KMS-11 (cell line): ENCODE results near the gene TRIM4.

ENCODE experiments used
- H2AFZ ChIP-seq: fragments of 200-600 bp; sonication (generic); 2 replicates; pipeline ENCODE4 v1.6.1; 2016; ENCODE audit warnings: antibody characterized with exemption, mixed run types, low read depth
- H3K27ac ChIP-seq: fragments of 200-600 bp; sonication (generic); 2 replicates; pipeline ENCODE4 v1.6.1; 2016; ENCODE audit warnings: mild to moderate bottlenecking, mixed run types
- H3K27me3 ChIP-seq: fragments of 200-600 bp; sonication (generic); 2 replicates; pipeline ENCODE4 v1.6.1; 2017; ENCODE audit warnings: mild to moderate bottlenecking, low read depth, mixed run types, moderate library complexity; ENCODE audit not compliant: insufficient read depth
- H3K36me3 ChIP-seq: fragments of 200-600 bp; sonication (generic); 2 replicates; pipeline ENCODE4 v1.6.1; 2017; ENCODE audit warnings: mild to moderate bottlenecking, mixed run types; ENCODE audit not compliant: insufficient read depth
- H3K4me1 ChIP-seq: fragments of 200-600 bp; sonication (generic); 2 replicates; pipeline ENCODE4 v1.6.1; 2016; ENCODE audit warnings: mild to moderate bottlenecking, low read depth, mixed run types; ENCODE audit not compliant: poor library complexity, severe bottlenecking
- H3K4me2 ChIP-seq: fragments of 200-600 bp; sonication (generic); 2 replicates; pipeline ENCODE4 v1.7.0; 2016; ENCODE audit warnings: mild to moderate bottlenecking, mixed run types
- H3K4me3 ChIP-seq: fragments of 200-600 bp; sonication (generic); IDR thresholded peaks from 2 replicates; pipeline ENCODE4 v1.6.1; 2017; ENCODE audit warnings: low read depth, low read length, mixed read lengths; ENCODE audit not compliant: insufficient read depth
- H3K79me2 ChIP-seq: fragments of 200-600 bp; sonication (generic); 2 replicates; pipeline ENCODE4 v1.6.1; 2016; ENCODE audit warnings: low read depth, mixed run types; ENCODE audit not compliant: insufficient read depth
- H3K9ac ChIP-seq: fragments of 200-600 bp; sonication (generic); 2 replicates; pipeline ENCODE4 v1.6.1; 2016; ENCODE audit warnings: mild to moderate bottlenecking, mixed run types
- H4K20me1 ChIP-seq: fragments of 200-600 bp; sonication (generic); 2 replicates; pipeline ENCODE4 v1.6.1; 2016; ENCODE audit warnings: mild to moderate bottlenecking, mixed run types; ENCODE audit not compliant: insufficient read depth
- CTCF ChIP-seq: fragments of 200-600 bp; sonication (generic); conservative IDR thresholded peaks from 2 replicates; pipeline ENCODE4 v1.6.1; 2017; ENCODE audit warnings: low read depth, mild to moderate bottlenecking, antibody characterized with exemption, low read length, moderate library complexity, mixed read lengths

The TRIM4 gene

GRCh38 chr7:99926321-99926720, 7.0 kb upstream of the TRIM4 start:
- no peak for TF ChIP-seq CTCF

GRCh38 chr7:99923200-99923599, 3.9 kb upstream of the TRIM4 start:
- no peak overlapping the region for H3K9ac ChIP-seq
- H4K20me1 ChIP-seq: no peaks in the 10 kb centered on the region
- no peak for TF ChIP-seq CTCF
- no peak overlapping the region for H3K27ac ChIP-seq
- no peaks in the 10 kb centered on the region for H3K36me3 ChIP-seq
- H3K27me3 ChIP-seq: peaks cover 15% of the 10 kb centered on the region; the same call in 1 of the 2 replicates
- H3K4me2 ChIP-seq: no peak overlapping the region
- no peak overlapping the region for H2AFZ ChIP-seq
- peaks cover 8% of the 10 kb centered on the region for H3K4me1 ChIP-seq
- H3K4me3 ChIP-seq: no peak overlapping the region
- H3K79me2 ChIP-seq: peaks cover 10% of the 10 kb centered on the region; the same call in 1 of the 2 replicates

More at GRCh38 chr7:99926321-99926720, 7.0 kb upstream of the TRIM4 start:
- peaks cover 25% of the 10 kb centered on the region; the same call in 1 of the 2 replicates for H3K27me3 ChIP-seq
- no peak overlapping the region for H3K4me2 ChIP-seq
- no peaks in the 10 kb centered on the region for H3K36me3 ChIP-seq
- no peaks in the 10 kb centered on the region for H4K20me1 ChIP-seq
- no peak overlapping the region for H3K9ac ChIP-seq
- H3K4me3 ChIP-seq: no peak overlapping the region
- H3K4me1 ChIP-seq: no peaks in the 10 kb centered on the region
- H3K79me2 ChIP-seq: no peaks in the 10 kb centered on the region
- no peak overlapping the region for H3K27ac ChIP-seq
- no peak overlapping the region for H2AFZ ChIP-seq

- H3K4me3 ChIP-seq: peak overlapping the region; percentile 70
- H3K4me2 ChIP-seq: peak overlapping the region; percentile 65
- H3K79me2 ChIP-seq: peaks cover 26% of the 10 kb centered on the region
- no peaks in the 10 kb centered on the region for H3K36me3 ChIP-seq
- H3K9ac ChIP-seq: no peak overlapping the region
- H2AFZ ChIP-seq: peak overlapping the region; percentile 74
- peaks cover 22% of the 10 kb centered on the region for H3K4me1 ChIP-seq
- no peak for TF ChIP-seq CTCF
- peak overlapping the region; percentile 63; the same call in 1 of the 2 replicates for H3K27ac ChIP-seq
- no peaks in the 10 kb centered on the region for H3K27me3 ChIP-seq
- H4K20me1 ChIP-seq: no peaks in the 10 kb centered on the region
Observed at GRCh38 chr7:99920149-99920548, 819 bp upstream of the TRIM4 start.

GRCh38 chr7:99919814-99920112, 433 bp upstream of the TRIM4 start:
- H3K9ac ChIP-seq: peak overlapping the region; percentile 77; the same call in 1 of the 2 replicates
- H3K36me3 ChIP-seq: no peaks in the 10 kb centered on the region
- no peaks in the 10 kb centered on the region for H4K20me1 ChIP-seq
- H3K27ac ChIP-seq: peak overlapping the region; percentile 63
- H3K4me2 ChIP-seq: peak overlapping the region; percentile 65
- peak overlapping the region; percentile 74 for H2AFZ ChIP-seq
- peaks cover 26% of the 10 kb centered on the region for H3K79me2 ChIP-seq
- peaks cover 22% of the 10 kb centered on the region for H3K4me1 ChIP-seq
- peak overlapping the region; percentile 70 for H3K4me3 ChIP-seq
- no peak for TF ChIP-seq CTCF
- no peaks in the 10 kb centered on the region for H3K27me3 ChIP-seq
